ENCODE data around the gene FUT3.
"Not testable (repeated sequence)": the region's sequence is repeated elsewhere in the genome, so short reads cannot be mapped to it uniquely, and the experiment has no call there.

The FUT3 gene

GRCh38 chr19:5867201-5868136, 16.2 kb upstream of the FUT3 start:
- no peak overlapping the region for H3K4me3 Mint-ChIP-seq
- no peak for ATAC-seq

GRCh38 chr19:5865772-5866171, 14.5 kb upstream of the FUT3 start:
- Mint-ChIP-seq H3K4me3 (no peak overlapping the region), H3K36me3 (no peaks in the 10 kb centered on the region), H3K9me3 (no peaks in the 10 kb centered on the region), H3K27me3 (peaks cover 63% of the 10 kb centered on the region), H3K27ac (no peak overlapping the region), H3K4me1 (no peaks in the 10 kb centered on the region)
- ATAC-seq: no peak

More at GRCh38 chr19:5867201-5868136, 16.2 kb upstream of the FUT3 start:
- Mint-ChIP-seq H3K27ac (no peak overlapping the region), H3K36me3 (no peaks in the 10 kb centered on the region), H3K9me3 (no peaks in the 10 kb centered on the region), H3K27me3 (peaks cover 49% of the 10 kb centered on the region), H3K4me1 (no peaks in the 10 kb centered on the region)

DNA sequence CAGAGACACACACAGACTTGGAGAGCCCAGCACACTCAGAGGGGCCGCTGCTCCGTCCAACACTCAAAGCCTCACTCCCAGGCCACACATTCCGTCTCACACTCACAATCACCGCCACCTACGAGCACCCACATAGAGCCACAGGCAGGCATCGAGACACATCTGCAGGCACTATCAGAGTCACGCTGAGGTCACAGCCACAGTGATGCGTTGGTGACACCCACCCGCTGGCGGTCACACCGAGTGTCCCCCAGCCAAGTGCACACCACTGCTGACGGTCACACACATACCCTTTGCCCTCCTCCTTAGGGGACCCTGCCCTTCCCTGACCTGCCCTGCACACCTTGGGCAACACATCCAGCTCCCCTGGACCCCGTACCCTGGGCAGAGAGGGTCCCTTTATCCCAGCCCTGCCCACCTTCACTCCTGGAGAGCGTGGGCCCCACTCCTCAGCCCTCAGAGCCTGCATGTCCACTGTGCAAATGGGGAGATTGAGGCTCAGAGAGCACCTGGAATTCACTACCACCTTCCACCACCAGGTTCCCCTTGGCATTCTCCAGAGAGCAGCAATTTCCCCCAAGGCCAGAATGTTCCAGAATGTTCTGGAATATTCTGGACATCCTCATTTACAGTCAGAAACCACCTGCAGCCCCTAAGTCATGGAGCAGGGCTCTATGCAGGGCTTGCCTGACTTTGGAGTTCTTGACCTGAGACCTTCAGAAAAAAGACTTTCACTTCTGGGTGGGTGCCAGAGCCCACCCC, 13.7 kb upstream of the FUT3 start:
- Mint-ChIP-seq H3K27me3 (peaks cover 63% of the 10 kb centered on the region), H3K27ac (no peak overlapping the region), H3K4me3 (no peak overlapping the region), H3K9me3 (no peaks in the 10 kb centered on the region), H3K36me3 (no peaks in the 10 kb centered on the region), H3K4me1 (no peaks in the 10 kb centered on the region)
- ATAC-seq: no peak

DNA sequence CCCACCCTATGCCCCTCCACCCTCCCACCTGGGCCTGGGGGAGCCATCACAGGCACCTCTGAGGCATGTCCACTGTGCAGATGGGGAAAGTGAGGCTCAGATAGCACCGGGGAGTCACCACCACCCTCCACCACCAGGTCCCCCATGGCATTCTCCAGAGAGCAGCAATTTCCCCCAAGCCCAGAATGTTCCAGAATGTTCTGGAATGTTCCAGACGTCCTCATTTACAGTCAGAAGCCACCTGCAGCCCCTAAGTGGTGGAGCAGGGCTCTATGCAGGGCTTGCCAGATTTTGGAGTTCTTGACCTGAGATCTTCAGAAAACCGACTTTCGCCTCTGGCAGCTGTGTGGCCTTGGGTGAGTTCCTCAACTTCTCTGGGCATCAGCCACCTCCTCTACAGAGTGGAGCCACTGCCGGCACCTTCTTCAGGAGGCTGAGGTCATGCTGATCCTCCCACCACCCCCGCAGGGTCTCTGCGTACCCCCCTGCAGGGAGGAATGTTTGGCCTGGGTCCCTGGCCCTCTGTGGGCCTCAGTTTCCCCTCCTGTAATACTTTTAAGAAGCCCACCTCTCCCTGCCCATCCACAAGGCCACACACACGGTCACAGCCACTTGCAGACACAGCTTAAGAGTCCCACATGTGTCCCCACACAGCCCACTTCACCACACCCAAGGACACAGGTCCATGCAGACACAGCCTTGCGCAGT, 12.9 kb upstream of the FUT3 start:
- Mint-ChIP-seq H3K4me3 (no peak overlapping the region), H3K4me1 (no peaks in the 10 kb centered on the region), H3K9me3 (no peaks in the 10 kb centered on the region), H3K27me3 (peaks cover 63% of the 10 kb centered on the region), H3K36me3 (no peaks in the 10 kb centered on the region), H3K27ac (no peak overlapping the region)
- no peak for ATAC-seq

DNA sequence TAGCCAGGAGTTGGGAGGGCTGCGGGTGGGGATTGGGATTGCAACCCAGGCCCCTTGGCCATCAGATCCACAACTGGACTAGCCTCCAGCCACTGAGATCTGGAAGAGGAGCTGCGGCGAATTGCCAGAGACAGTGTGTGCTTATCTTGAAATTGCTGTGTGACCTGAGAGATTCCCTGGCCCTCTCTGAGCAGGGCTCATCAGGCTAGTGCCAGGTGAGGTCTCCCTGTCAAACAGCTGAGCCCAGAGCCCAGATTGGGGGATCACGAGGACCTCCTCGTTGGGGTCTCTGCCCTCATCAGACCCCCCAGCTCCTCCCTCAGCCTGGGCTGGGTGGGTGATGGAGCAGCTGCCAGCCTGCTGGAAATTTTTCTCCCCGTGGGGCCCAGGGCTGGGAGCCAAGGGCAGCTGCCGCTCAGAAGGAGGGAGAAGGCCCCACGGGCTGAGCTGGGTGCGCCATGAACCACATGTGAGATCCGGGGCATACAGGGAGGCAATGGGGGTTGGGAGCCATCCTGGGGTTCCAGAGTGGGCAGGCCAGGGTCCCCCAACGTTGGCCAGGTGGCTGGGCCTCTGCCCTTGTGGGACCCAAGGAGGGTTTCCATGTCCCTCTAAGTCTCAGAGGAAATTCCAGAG, 11.9 kb upstream of the FUT3 start:
- Mint-ChIP-seq H3K4me3 (no peak overlapping the region), H3K4me1 (no peaks in the 10 kb centered on the region), H3K9me3 (no peaks in the 10 kb centered on the region), H3K27ac (no peak overlapping the region), H3K27me3 (peaks cover 60% of the 10 kb centered on the region), H3K36me3 (no peaks in the 10 kb centered on the region)
- ATAC-seq: no peak

DNA sequence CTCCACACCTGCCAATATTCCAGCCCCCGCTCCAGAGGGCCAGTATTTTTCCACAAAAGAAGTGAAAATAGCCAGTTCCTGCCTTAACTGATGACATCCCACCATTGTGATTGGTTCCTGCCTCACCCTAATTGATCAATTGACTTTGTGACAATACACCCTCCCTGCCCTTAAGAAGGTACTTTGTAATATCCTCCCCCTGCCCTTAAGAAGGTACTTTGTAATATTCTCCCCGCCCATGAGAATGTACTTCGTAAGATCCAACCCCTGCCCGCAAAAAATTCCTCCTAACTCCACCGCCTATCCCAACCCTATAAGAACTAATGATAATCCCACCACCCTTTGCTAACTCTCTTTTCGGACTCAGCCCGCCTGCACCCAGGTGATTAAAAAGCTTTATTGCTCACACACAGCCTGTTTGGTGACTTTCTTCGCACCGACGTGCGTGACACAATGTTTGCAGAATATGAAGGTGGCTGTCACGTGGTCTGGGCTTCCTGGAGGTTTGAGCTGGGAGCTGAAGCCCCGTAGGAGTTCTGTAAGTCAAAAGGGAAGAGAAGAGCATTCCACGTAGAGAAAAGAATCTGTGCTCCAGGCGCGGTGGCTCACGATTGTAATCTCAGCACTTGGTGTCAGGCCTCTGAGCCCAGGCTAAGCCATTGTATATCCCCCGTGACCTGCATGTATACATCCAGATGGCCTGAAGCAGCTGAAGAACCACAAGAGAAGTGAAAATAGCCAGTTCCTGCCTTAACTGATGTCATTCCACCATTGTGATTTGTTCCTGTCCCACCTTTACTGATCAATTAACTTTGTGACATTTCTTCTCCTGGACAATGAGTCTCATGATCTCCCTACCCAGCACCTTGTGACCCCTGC, 6.2 kb upstream of the FUT3 start:
- no peaks in the 10 kb centered on the region for H3K9me3 Mint-ChIP-seq
- H3K36me3 Mint-ChIP-seq: no peaks in the 10 kb centered on the region
- H3K4me3 Mint-ChIP-seq: no peak overlapping the region
- H3K27me3 Mint-ChIP-seq: peaks cover 14% of the 10 kb centered on the region
- H3K4me1 Mint-ChIP-seq: no peaks in the 10 kb centered on the region
- H3K27ac Mint-ChIP-seq: no peak overlapping the region
- ATAC-seq: no peak

DNA sequence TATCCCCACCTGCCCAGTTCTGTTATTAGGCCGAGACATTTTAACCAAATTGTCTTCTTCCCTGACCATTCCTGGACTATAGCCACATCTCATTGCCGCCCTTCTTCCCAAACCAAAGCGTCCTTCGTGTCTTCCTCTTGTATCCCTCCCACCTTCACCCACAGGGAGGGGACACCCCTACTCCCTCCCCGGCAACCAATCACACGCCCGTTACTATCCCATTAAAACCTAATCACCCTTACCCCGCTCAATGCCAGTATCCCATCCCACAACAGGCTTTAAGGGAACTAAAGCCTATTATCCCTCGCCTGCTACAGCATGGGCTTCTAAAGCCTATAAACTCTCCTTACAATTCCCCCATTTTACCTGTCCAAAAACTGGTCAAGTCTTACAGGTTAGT, 3.9 kb upstream of the FUT3 start:
- H3K4me1 Mint-ChIP-seq, H3K27me3 Mint-ChIP-seq, H3K4me3 Mint-ChIP-seq, H3K27ac Mint-ChIP-seq, H3K9me3 Mint-ChIP-seq, H3K36me3 Mint-ChIP-seq, ATAC-seq: not testable (repeated sequence)

- H3K36me3 Mint-ChIP-seq, H3K4me3 Mint-ChIP-seq, H3K27me3 Mint-ChIP-seq, H3K9me3 Mint-ChIP-seq, H3K27ac Mint-ChIP-seq, ATAC-seq, H3K4me1 Mint-ChIP-seq: not testable (repeated sequence)
Measured at GRCh38 chr19:5854121-5854520, 2.9 kb upstream of the FUT3 start.

- H3K9me3 Mint-ChIP-seq: no peaks in the 10 kb centered on the region
- no peaks in the 10 kb centered on the region for H3K36me3 Mint-ChIP-seq
- H3K4me3 Mint-ChIP-seq: no peak overlapping the region
- no peaks in the 10 kb centered on the region for H3K4me1 Mint-ChIP-seq
- no peak overlapping the region for H3K27ac Mint-ChIP-seq
- H3K27me3 Mint-ChIP-seq: no peaks in the 10 kb centered on the region
- no peak for ATAC-seq
Measured at GRCh38 chr19:5850743-5851293, 431 bp downstream of the FUT3 start.

DNA sequence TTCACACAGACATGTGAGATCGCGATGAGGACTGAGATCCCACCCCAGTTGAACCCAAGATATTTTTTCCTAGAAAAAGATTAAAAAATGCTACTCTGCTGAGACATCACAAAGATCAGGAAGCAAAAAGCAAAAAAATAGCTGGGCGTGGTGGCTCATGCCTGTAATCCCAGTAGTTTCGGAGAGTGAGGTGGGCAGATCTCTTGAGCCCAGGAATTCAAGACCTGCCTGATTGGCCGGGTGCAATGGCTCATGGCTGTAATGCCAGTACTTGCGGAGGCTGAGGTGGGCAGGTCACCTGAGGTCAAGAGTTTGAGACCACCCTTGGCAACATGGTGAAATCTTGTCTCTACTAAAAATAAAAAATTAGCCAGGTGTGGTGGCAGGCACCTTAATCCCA, 1.1 kb downstream of the FUT3 start:
- Mint-ChIP-seq H3K27ac (no peak overlapping the region), H3K9me3 (no peaks in the 10 kb centered on the region), H3K4me3 (no peak overlapping the region), H3K36me3 (no peaks in the 10 kb centered on the region), H3K27me3 (no peaks in the 10 kb centered on the region), H3K4me1 (no peaks in the 10 kb centered on the region)
- ATAC-seq: no peak

GRCh38 chr19:5848621-5849020, 2.6 kb downstream of the FUT3 start:
- H3K36me3 Mint-ChIP-seq, H3K4me1 Mint-ChIP-seq, ATAC-seq, H3K27me3 Mint-ChIP-seq, H3K27ac Mint-ChIP-seq, H3K9me3 Mint-ChIP-seq, H3K4me3 Mint-ChIP-seq: not testable (repeated sequence)

GRCh38 chr19:5847846-5848245, 3.4 kb downstream of the FUT3 start:
- not testable (repeated sequence) for H3K27me3 Mint-ChIP-seq, H3K4me1 Mint-ChIP-seq, ATAC-seq, H3K4me3 Mint-ChIP-seq, H3K27ac Mint-ChIP-seq, H3K36me3 Mint-ChIP-seq, H3K9me3 Mint-ChIP-seq

GRCh38 chr19:5844456-5845433, 6.5 kb downstream of the FUT3 start:
- Mint-ChIP-seq H3K27me3 (peaks cover 12% of the 10 kb centered on the region), H3K36me3 (no peaks in the 10 kb centered on the region)

More at GRCh38 chr19:5844456-5845433, 6.5 kb downstream of the FUT3 start:
- Mint-ChIP-seq H3K9me3 (no peaks in the 10 kb centered on the region), H3K27ac (no peak overlapping the region), H3K4me3 (no peak overlapping the region), H3K4me1 (no peaks in the 10 kb centered on the region)
- ATAC-seq: no peak
